CD4-positive, alpha-beta T cell (primary cell): ENCODE data around the gene MGAT5. TPM values are rescaled to one million over a fixed set of nuclear protein-coding genes. Genes with fewer than 3 reads are reported as not detected.

Experiments
- ATAC-seq: fragments of 200-7000 bp; cut with Tn5 transposase; one replicate; pipeline ENCODE4 v1.10.0; 2022; ENCODE audit warnings: mild to moderate bottlenecking; ENCODE audit not compliant: poor library complexity
- CTCF ChIA-PET: fragments of 350-600 bp; sonication (Branson Sonifier 250); formaldehyde crosslinking; loops from one replicate; lab custom pipeline; 2021; ENCODE audit warnings: antibody characterized with exemption, inconsistent platforms; lab: Charles Lee
- POLR2A ChIA-PET: fragments of 350-600 bp; sonication (Branson Sonifier 250); formaldehyde crosslinking; loops from one replicate; lab custom pipeline; 2021; ENCODE audit warnings: antibody characterized with exemption, inconsistent platforms; lab: Charles Lee
- DNase-seq, 14 experiments: peaks; one replicate each; pipeline ENCODE4 v3.0.0-alpha.2; 2013 to 2020; ENCODE audit warnings: mixed read lengths in 2 of 14
- H3K27ac ChIP-seq, 2 donors: one replicate each; pipeline versions ENCODE4 v1.5.1 to v1.7.0; 2013; ENCODE audit warnings: low read length in 2 of 2, low read depth in 1 of 2, mild to moderate bottlenecking in 1 of 2
- H3K27me3 ChIP-seq, 2 experiments: 1 replicate in 1 of 2; 2 replicates in 1 of 2; pipeline versions ENCODE4 v1.6.1 to v1.7.0; 2013; ENCODE audit warnings: low read length in 2 of 2, control low read depth in 1 of 2, mild to moderate bottlenecking in 1 of 2, moderate library complexity in 1 of 2; ENCODE audit not compliant: insufficient read depth in 2 of 2, control insufficient read depth in 1 of 2
- H3K36me3 ChIP-seq: one replicate; pipeline ENCODE4 v1.6.1; 2013; ENCODE audit warnings: low read length, control low read depth; ENCODE audit not compliant: insufficient read depth
- H3K4me1 ChIP-seq: one replicate; pipeline ENCODE4 v1.6.1; 2013; ENCODE audit warnings: low read length, control low read depth; ENCODE audit not compliant: insufficient read depth
- H3K4me3 ChIP-seq: one replicate; pipeline ENCODE4 v1.5.1; 2013; ENCODE audit warnings: mild to moderate bottlenecking, low read length, moderate library complexity
- H3K9me3 ChIP-seq, 2 experiments: 1 replicate in 1 of 2; 2 replicates in 1 of 2; pipeline versions ENCODE4 v1.6.1 to v1.7.0; 2013; ENCODE audit warnings: low read length in 2 of 2, mild to moderate bottlenecking in 2 of 2, control low read depth in 1 of 2, moderate library complexity in 1 of 2; ENCODE audit not compliant: control insufficient read depth in 1 of 2, insufficient read depth in 1 of 2
- H3K27ac Mint-ChIP-seq: one replicate; pipeline ENCODE4 v1.8.0; 2020; ENCODE audit warnings: mixed read lengths
- H3K27me3 Mint-ChIP-seq: one replicate; pipeline ENCODE4 v1.8.0; 2021; ENCODE audit warnings: mixed read lengths
- H3K36me3 Mint-ChIP-seq: one replicate; pipeline ENCODE4 v1.8.0; 2021; ENCODE audit warnings: low read depth, mixed read lengths
- H3K4me1 Mint-ChIP-seq: one replicate; pipeline ENCODE4 v1.8.0; 2021; ENCODE audit warnings: low read depth, mixed read lengths
- H3K4me3 Mint-ChIP-seq: one replicate; pipeline ENCODE4 v1.8.0; 2020; ENCODE audit warnings: mild to moderate bottlenecking, mixed read lengths
- H3K9me3 Mint-ChIP-seq: one replicate; pipeline ENCODE4 v1.8.0; 2020; ENCODE audit warnings: mixed read lengths
- CTCF ChIP-seq: fragments of 200-600 bp; IDR thresholded peaks from one replicate; pipeline ENCODE4 v1.8.0; 2022; ENCODE audit warnings: antibody characterized with exemption, mild to moderate bottlenecking
- intact Hi-C, 2 experiments: fragments of 100-400 bp; cut with DNase I in 1 of 2; cut with micrococcal nuclease in 1 of 2; formaldehyde crosslinking; loops; one replicate each; pipeline versions ENCODE4 v1.15.1 to v1.9.0; 2023 to 2025; cut with DNase I, micrococcal nuclease
- total RNA-seq, 174 experiments: library from RNA in 2 of 174; stranded (reverse) in 2 of 174; gene quantifications; one replicate each; pipeline ENCODE4 v1.2.3 and lab custom pipeline; 2021 to 2026

MGAT5 gene
- total RNA-seq, 2 experiments from 2014 or later = 77.5 to 77.8 TPM

- no peak overlapping the region for H3K27ac ChIP-seq
- H3K4me3 ChIP-seq = no peak overlapping the region
- Mint-ChIP-seq H3K27ac (no peak overlapping the region), H3K4me1 (no peaks in the 10 kb centered on the region), H3K27me3 (no peaks in the 10 kb centered on the region), H3K4me3 (no peak overlapping the region), H3K9me3 (no peaks in the 10 kb centered on the region), H3K36me3 (peaks cover 90% of the 10 kb centered on the region)
- CTCF ChIA-PET = no interaction called here
- POLR2A ChIA-PET = no interaction called here
- H3K27me3 ChIP-seq = no peaks in the 10 kb centered on the region
- peaks cover 62% of the 10 kb centered on the region for H3K36me3 ChIP-seq
- TF ChIP-seq CTCF = no peak
- H3K4me1 ChIP-seq = no peaks in the 10 kb centered on the region
- no peaks in the 10 kb centered on the region for H3K9me3 ChIP-seq
- ATAC-seq (no peak), DNase-seq (no peak)
- intact Hi-C loops = no loop called here
Measured at GRCh38 chr2:134435936-134436335, 182.1 kb downstream of the MGAT5 start.

GRCh38 chr2:134436706-134437105, 182.8 kb downstream of the MGAT5 start:
- Histone ChIP-seq H3K4me1 (no peaks in the 10 kb centered on the region), H3K27ac (no peak overlapping the region), H3K9me3 (no peaks in the 10 kb centered on the region), H3K27me3 (no peaks in the 10 kb centered on the region), H3K4me3 (no peak overlapping the region), H3K36me3 (peaks cover 62% of the 10 kb centered on the region)
- H3K4me3 Mint-ChIP-seq = no peak overlapping the region
- H3K36me3 Mint-ChIP-seq = peaks cover 86% of the 10 kb centered on the region
- intact Hi-C loops = no loop called here
- TF ChIP-seq CTCF = no peak
- ATAC-seq = no peak
- H3K9me3 Mint-ChIP-seq = no peaks in the 10 kb centered on the region
- no peak for DNase-seq
- ChIA-PET POLR2A (no interaction called here), CTCF (no interaction called here)
- H3K27ac Mint-ChIP-seq = no peak overlapping the region
- no peaks in the 10 kb centered on the region for H3K27me3 Mint-ChIP-seq
- H3K4me1 Mint-ChIP-seq = no peaks in the 10 kb centered on the region

GRCh38 chr2:134438371-134438770, 184.5 kb downstream of the MGAT5 start:
- H3K9me3 ChIP-seq = no peaks in the 10 kb centered on the region
- H3K4me1 ChIP-seq = no peaks in the 10 kb centered on the region
- H3K27me3 ChIP-seq = no peaks in the 10 kb centered on the region
- CTCF ChIA-PET = no interaction called here
- no peak for TF ChIP-seq CTCF
- POLR2A ChIA-PET = no interaction called here
- ATAC-seq = no peak
- no peak overlapping the region for H3K4me3 Mint-ChIP-seq
- no peaks in the 10 kb centered on the region for H3K27me3 Mint-ChIP-seq
- no peaks in the 10 kb centered on the region for H3K9me3 Mint-ChIP-seq
- peaks cover 84% of the 10 kb centered on the region for H3K36me3 Mint-ChIP-seq
- peaks cover 60% of the 10 kb centered on the region for H3K36me3 ChIP-seq
- H3K27ac ChIP-seq = no peak overlapping the region
- peak overlapping the region; percentile 12 for H3K27ac Mint-ChIP-seq
- H3K4me3 ChIP-seq = no peak overlapping the region
- intact Hi-C loops = no loop called here
- H3K4me1 Mint-ChIP-seq = no peaks in the 10 kb centered on the region
- DNase-seq = no peak
